Muscle of back (tissue), 13 donors: ENCODE data around the gene CIRBP. TPM values are rescaled to one million over a fixed set of nuclear protein-coding genes. Genes with fewer than 3 reads are reported as not detected.

Source experiments
- DNase-seq, 3 donors: peaks; one replicate each; pipeline versions ENCODE4 v3.0.0 to v3.0.0-alpha.2; 2013
- long read RNA-seq, 9 donors: transcript quantifications; one replicate each; lab custom pipeline, GENCODE V29; 2026
- polyA plus RNA-seq, 10 donors: library from polyadenylated mRNA; unstranded; fragments of 120-200 nt; gene quantifications; one replicate each; pipeline ENCODE4 v1.2.1, GENCODE V29; 2013; ENCODE audit not compliant: insufficient read length in 10 of 10

CIRBP gene
- polyA plus RNA-seq: 100 to 1,000 TPM; 408 to 480 (median 436) TPM
- long read RNA-seq, donor 1, transcript CIRBP-245 (2 exons, 1,044 nt): minor isoform, 9 of 212 reads
- long read RNA-seq, donor 1, transcript CIRBP-201 (7 exons, 1,328 nt): major isoform, 75 of 212 reads
- long read RNA-seq, donor 1, transcript CIRBP-210 (8 exons, 938 nt): minor isoform, 13 of 212 reads
- long read RNA-seq, donor 1, transcript CIRBP-234 (4 exons, 587 nt): minor isoform, 10 of 212 reads
- long read RNA-seq, donor 1, partial matches to known transcripts: 89 of 212 reads
- long read RNA-seq, donor 1, other reads (novel, unspliced or antisense): 0 of 212 reads
- long read RNA-seq, donor 2, transcript CIRBP-201 (7 exons, 1,328 nt): major isoform, 63 of 121 reads
- long read RNA-seq, donor 2, transcript CIRBP-245 (2 exons, 1,044 nt): minor isoform, 13 of 121 reads
- long read RNA-seq, donor 2, transcript CIRBP-246 (6 exons, 1,043 nt): minor isoform, 10 of 121 reads
- long read RNA-seq, donor 2, transcript CIRBP-210 (8 exons, 938 nt): minor isoform, 12 of 121 reads
- long read RNA-seq, donor 2, partial matches to known transcripts: 7 of 121 reads
- long read RNA-seq, donor 2, other reads (novel, unspliced or antisense): 5 of 121 reads
- long read RNA-seq, donor 3: 0 reads
- long read RNA-seq, donor 4, transcript CIRBP-201 (7 exons, 1,328 nt): major isoform, 59 of 126 reads
- long read RNA-seq, donor 4, transcript CIRBP-210 (8 exons, 938 nt): minor isoform, 18 of 126 reads
- long read RNA-seq, donor 4, transcript CIRBP-234 (4 exons, 587 nt): minor isoform, 15 of 126 reads
- long read RNA-seq, donor 4, transcript CIRBP-245 (2 exons, 1,044 nt): minor isoform, 13 of 126 reads
- long read RNA-seq, donor 4, partial matches to known transcripts: 7 of 126 reads
- long read RNA-seq, donor 4, other reads (novel, unspliced or antisense): 6 of 126 reads
- long read RNA-seq, donor 5, transcript CIRBP-210 (8 exons, 938 nt): minor isoform, 16 of 228 reads
- long read RNA-seq, donor 5, transcript CIRBP-201 (7 exons, 1,328 nt): major isoform, 69 of 228 reads
- long read RNA-seq, donor 5, transcript CIRBP-246 (6 exons, 1,043 nt): minor isoform, 14 of 228 reads
- long read RNA-seq, donor 5, transcript CIRBP-245 (2 exons, 1,044 nt): minor isoform, 5 of 228 reads
- long read RNA-seq, donor 5, partial matches to known transcripts: 102 of 228 reads
- long read RNA-seq, donor 5, other reads (novel, unspliced or antisense): 9 of 228 reads
- long read RNA-seq, donor 6, transcript CIRBP-204 (7 exons, 870 nt): minor isoform, 5 of 129 reads
- long read RNA-seq, donor 6, transcript CIRBP-245 (2 exons, 1,044 nt): minor isoform, 15 of 129 reads
- long read RNA-seq, donor 6, transcript CIRBP-201 (7 exons, 1,328 nt): major isoform, 65 of 129 reads
- long read RNA-seq, donor 6, transcript CIRBP-210 (8 exons, 938 nt): minor isoform, 8 of 129 reads
- long read RNA-seq, donor 6, partial matches to known transcripts: 23 of 129 reads
- long read RNA-seq, donor 6, other reads (novel, unspliced or antisense): 7 of 129 reads
- long read RNA-seq, donor 7, transcript CIRBP-210 (8 exons, 938 nt): minor isoform, 20 of 161 reads
- long read RNA-seq, donor 7, transcript CIRBP-246 (6 exons, 1,043 nt): minor isoform, 12 of 161 reads
- long read RNA-seq, donor 7, transcript CIRBP-201 (7 exons, 1,328 nt): major isoform, 65 of 161 reads
- long read RNA-seq, donor 7, transcript CIRBP-245 (2 exons, 1,044 nt): minor isoform, 16 of 161 reads
- long read RNA-seq, donor 7, partial matches to known transcripts: 14 of 161 reads
- long read RNA-seq, donor 7, other reads (novel, unspliced or antisense): 18 of 161 reads
- long read RNA-seq, donor 8, transcript CIRBP-234 (4 exons, 587 nt): minor isoform, 6 of 80 reads
- long read RNA-seq, donor 8, transcript CIRBP-201 (7 exons, 1,328 nt): major isoform, 37 of 80 reads
- long read RNA-seq, donor 8, transcript CIRBP-245 (2 exons, 1,044 nt): minor isoform, 10 of 80 reads
- long read RNA-seq, donor 8, transcript CIRBP-210 (8 exons, 938 nt): minor isoform, 5 of 80 reads
- long read RNA-seq, donor 8, partial matches to known transcripts: 11 of 80 reads
- long read RNA-seq, donor 8, other reads (novel, unspliced or antisense): 0 of 80 reads
- long read RNA-seq, donor 9, transcript CIRBP-201 (7 exons, 1,328 nt): major isoform, 7 of 14 reads
- long read RNA-seq, donor 9, partial matches to known transcripts: 0 of 14 reads
- long read RNA-seq, donor 9, other reads (novel, unspliced or antisense): 0 of 14 reads

- peak; percentile 99 for DNase-seq
Observed at GRCh38 chr19:1269065-1269477, at the start of gene CIRBP. Gene CIRBP (plus strand): TSS chr19:1269332. CDS start chr19:1270934, 1,602 bp downstream.

DNA sequence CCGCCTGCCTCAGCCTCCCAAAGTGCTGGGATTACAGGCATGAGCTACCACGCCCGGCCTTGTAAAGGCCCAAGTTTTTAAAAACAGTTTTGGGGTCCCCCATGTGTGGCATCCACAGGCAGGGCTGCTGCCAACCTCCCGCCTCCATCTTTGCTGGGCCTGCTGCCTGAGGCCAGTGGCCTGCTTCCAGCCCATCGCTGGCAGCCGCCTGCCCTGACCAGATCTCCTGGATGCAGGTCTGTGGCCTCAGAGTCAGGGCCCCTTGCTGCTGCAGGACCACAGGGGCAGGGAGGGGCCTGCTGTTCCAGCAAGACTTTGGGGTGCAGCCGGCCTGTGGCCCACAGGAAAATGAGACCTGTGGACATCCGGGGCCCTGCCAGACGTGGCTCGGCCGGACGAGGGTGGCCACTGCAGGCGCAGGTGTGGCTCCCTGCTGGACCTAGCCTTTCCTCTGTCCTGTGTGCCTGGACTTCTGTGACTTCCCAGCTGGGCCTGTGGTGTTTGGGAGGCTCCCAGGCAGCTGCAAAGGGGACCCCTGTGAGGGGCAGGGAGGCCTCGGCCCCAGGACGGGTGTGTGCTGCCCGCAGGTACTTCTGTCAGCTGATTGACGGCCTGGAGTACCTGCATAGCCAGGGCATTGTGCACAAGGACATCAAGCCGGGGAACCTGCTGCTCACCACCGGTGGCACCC, 49.2 kb upstream of the CIRBP start:
- DNase-seq: no peak

DNA sequence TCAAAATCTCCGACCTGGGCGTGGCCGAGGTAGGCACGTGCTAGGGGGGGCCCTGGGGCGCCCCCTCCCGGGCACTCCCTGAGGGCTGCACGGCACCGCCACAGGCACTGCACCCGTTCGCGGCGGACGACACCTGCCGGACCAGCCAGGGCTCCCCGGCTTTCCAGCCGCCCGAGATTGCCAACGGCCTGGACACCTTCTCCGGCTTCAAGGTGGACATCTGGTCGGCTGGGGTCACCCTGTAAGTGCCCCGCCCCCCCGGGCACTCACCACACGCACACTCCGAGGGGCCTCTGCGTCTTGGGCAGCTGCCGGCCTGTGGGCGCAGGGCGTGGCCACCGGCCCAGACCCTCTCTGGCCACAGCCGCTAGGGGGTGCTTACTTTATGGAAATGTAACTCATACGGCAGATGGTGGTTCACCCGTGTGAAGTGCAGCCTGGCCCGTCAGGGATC, 48.6 kb upstream of the CIRBP start:
- no peak for DNase-seq

DNA sequence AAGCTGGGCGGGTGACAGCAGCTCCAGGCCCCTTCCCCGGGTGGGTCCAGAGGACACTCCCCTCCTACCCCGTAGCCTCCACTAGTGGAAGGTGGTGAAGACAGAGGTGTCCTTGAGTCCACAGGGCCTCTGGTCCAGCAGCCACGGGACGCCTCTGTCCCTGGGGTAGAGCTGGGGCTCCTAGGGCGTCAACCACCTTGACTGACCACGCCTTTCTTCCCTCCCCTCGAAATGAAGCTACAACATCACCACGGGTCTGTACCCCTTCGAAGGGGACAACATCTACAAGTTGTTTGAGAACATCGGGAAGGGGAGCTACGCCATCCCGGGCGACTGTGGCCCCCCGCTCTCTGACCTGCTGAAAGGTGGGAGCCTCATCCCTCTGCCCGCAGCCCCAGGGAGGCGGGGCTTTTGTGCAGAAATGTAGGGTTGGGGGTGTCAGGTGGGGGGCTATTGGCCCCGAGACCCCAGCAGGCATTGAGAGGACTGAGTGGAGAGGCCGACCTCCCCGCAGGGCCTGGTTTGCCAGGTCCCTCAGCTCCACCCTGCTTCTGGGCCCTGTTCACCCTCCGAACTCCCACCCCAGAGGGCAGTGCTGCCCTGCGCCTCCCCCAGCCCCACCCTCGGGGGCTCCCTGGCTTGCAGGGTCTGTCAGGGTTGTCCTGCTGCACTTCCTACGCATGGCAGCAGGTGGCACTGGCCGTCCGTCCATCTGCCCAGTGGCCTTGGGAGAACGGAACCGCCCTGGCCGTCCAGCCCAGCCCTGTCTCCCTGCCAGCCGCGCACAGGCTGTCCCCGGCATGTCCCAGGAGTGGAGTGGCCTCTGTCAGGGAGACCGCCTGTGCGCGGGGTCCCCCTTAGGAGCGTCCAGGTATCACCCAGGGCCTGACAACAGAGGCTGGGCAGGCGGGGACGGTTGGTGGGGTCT, 47.9 kb upstream of the CIRBP start:
- DNase-seq: peak in 1 of 3 donors; percentile 78

DNA sequence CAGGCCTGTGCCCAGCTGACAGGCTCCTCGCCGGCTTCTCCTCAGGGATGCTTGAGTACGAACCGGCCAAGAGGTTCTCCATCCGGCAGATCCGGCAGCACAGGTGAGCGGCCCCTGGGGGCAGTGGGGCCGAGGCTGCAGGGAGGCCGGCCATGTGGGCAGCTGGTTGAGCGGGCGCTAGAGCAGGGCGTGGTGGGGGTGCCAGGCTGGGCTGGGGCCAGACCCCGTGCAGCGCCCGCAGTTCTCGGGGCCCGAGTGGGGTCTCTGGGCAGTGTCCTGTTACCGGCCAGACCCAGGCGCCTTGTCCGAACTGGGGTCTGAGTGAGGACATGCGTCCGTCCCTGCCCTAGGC, 47.3 kb upstream of the CIRBP start:
- DNase-seq: no peak

- no peak for DNase-seq
Observed at GRCh38 chr19:1222394-1222793, 46.7 kb upstream of the CIRBP start.

- DNase-seq: no peak
Observed at GRCh38 chr19:1223018-1223855, 45.9 kb upstream of the CIRBP start.

DNA sequence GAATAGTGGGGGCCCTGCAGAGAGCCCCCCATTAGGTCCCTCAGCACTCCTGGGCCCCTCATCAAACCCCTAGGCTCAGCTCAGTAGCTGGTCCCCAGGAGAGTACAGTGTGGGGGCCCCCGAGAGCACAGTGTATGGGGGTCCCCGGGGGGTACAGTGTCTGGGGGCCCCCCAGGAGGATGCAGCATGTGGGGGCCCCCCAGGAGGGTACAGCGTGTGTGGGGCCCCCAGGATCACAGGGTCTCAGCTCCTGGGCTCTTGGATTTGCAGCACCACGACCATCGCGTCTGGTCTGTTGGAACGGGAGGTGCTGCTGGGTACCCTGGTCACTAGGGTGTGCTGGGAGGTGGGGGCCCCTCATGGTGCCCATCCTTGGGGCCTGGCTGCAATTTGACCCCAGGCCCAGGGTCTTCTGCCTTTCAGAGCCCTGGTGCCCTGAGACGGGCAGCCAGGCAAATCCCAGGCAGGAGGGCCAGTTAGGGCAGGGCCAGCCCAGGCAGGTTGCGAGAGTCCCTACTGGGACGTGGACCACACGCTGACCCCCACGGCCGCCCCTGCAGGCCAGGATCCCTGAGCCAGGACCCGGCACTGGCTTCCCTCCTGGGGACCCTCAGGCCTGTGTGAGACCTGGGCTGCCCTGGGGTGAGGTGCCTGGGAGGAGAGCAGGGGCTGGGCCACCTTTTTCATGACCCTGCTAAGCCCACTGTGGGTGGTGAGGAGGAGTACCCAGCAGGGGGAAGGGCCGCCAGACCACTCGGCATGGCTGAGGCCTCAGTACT, 44.9 kb upstream of the CIRBP start:
- DNase-seq: no peak

- DNase-seq: no peak
Observed at GRCh38 chr19:1224847-1225246, 44.3 kb upstream of the CIRBP start.

DNA sequence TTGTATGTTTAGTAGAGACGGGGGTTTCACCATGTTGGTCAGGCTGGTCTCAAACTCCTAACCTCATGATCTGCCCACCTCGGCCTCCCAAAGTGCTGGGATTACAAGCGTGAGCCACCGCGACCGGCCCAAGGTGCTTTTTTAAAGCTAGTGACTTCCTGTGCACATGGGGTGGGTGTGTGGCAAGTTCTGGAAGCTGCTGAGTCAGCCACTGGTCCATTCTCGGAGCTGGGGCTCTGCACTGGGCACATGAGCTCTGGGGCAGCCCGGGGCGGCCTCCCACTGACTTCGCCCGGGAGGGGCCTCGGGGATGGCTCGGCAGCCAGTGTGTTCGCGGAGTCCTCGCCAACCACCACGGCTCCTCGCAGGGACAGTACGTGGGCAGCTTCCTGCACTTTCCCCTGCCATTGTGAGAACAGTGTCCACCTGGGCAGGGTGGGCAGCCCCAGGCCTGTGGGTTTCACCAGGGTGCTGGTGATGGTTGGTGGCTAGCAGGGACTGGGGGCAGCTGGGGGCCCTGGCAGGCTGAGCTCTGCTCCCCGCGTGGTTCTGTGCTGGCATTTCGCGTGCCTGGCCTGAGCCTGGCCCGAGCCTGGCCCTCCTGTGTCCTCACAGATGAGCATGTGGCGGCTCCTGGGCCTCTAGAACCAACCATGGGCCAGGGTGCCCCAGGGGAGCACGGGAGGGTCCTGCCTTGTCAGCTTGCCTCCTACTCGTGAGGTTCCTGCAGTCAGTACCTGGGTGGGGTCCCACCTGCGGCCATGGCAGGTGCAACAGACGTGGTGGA, 43.5 kb upstream of the CIRBP start:
- no peak for DNase-seq

DNA sequence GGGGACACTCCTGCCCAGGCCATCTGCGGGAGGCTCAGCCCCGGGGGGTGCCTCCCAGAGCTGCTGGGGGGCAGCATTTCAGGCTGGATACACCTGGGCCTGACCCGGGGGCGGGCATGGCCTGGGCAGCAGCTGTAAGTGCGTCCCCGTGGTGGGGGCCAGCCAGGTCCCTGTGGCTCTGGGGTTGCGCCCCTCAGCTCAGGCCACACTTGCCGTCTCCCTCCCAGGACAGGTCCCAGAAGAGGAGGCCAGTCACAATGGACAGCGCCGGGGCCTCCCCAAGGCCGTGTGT, 43.0 kb upstream of the CIRBP start:
- no peak for DNase-seq

DNA sequence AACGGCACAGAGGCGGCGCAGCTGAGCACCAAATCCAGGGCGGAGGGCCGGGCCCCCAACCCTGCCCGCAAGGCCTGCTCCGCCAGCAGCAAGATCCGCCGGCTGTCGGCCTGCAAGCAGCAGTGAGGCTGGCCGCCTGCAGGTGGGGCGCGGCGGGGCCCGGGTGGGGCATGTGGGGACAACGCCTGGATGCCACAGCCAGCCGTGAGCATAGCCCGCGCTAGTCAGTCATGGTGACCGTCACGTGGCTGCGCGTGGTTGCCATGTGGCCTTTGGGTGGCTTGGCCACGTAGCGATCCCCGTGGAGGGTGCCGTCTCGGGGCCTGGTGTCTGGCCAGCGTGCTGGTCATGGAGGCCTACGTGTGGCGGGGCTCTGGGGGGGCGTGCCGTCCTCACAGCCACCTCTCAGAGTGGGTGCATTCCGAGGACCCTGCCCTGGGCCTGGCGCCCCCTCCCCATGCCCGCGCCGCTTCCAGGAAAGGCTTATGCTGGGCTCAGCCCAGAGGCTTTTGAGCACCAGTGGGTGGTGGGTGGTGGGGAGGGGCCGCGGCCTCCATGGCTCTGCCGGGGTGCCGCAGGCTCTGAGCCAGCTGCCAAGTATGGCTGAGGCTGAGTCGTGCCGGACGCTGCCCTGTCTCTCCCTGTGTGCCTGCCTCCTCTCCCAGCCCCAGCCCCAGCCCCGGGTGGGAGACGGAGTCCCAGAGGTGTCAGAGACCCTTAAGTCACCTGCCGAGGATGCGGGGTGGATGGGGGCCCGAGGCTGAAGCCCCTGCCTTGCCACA, 42.4 kb upstream of the CIRBP start:
- no peak for DNase-seq

GRCh38 chr19:1227304-1228054, 41.7 kb upstream of the CIRBP start:
- DNase-seq: no peak
